NCI-H2081 (cell line): ENCODE results near the gene TNFRSF25.
"Not testable (repeated sequence)": the region's sequence is repeated elsewhere in the genome, so short reads cannot be mapped to it uniquely, and the experiment has no call there.

Experiments
- DNase-seq, 2 experiments: peaks; one replicate each; lab custom pipeline; 2025; lab: John Stamatoyannopoulos, UW

Gene TNFRSF25

DNA sequence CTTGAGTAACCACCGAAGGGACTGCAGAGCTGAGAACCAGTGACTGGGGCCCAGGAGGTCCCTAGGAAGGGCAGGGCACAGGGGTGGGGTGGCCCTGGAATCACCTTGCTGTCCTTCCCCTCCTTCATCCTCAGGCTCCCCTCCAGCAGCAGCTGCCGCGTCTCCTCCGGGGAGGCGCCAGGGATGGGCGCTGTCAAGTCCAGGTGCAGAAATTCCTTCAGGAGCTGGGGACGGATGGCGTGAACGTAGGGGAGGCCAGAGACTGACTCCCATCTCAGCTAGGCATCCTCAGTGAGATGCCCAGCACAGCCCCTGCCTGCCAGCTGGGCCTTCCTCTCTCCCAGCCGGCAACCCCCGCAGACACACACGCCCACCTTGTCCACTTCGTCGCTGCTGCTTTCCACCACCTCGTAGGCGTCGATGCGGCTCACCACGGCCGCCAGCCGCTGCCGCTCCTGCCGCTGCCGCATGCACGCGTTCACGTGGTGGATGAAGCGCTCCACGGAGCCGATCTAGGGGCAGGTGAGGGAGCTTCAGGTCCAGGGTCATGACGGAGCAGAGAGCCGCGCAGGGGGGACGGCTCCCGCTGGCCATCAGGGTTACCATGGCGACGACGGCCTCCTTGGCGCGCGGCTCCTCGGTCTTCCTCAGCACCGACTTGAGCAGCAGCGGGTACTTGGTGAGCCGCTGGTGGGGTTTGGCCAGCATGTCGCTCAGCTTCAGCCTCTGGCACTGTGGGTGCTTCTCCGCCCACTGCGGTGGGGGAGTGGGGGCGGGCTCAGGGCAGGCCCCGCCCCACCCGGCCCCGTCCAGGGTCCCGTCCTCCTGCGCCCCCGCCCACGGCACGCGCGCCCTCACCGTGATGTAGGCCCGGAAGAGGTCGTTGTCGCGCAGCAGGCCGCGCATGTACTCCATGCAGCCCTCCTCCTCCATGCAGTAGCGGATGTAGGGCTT lies 4.4 kb upstream of the TNFRSF25 start:
- DNase-seq = no peak

GRCh38 chr1:6468729-6469461 lies 2.9 kb upstream of the TNFRSF25 start:
- no peak for DNase-seq

DNA sequence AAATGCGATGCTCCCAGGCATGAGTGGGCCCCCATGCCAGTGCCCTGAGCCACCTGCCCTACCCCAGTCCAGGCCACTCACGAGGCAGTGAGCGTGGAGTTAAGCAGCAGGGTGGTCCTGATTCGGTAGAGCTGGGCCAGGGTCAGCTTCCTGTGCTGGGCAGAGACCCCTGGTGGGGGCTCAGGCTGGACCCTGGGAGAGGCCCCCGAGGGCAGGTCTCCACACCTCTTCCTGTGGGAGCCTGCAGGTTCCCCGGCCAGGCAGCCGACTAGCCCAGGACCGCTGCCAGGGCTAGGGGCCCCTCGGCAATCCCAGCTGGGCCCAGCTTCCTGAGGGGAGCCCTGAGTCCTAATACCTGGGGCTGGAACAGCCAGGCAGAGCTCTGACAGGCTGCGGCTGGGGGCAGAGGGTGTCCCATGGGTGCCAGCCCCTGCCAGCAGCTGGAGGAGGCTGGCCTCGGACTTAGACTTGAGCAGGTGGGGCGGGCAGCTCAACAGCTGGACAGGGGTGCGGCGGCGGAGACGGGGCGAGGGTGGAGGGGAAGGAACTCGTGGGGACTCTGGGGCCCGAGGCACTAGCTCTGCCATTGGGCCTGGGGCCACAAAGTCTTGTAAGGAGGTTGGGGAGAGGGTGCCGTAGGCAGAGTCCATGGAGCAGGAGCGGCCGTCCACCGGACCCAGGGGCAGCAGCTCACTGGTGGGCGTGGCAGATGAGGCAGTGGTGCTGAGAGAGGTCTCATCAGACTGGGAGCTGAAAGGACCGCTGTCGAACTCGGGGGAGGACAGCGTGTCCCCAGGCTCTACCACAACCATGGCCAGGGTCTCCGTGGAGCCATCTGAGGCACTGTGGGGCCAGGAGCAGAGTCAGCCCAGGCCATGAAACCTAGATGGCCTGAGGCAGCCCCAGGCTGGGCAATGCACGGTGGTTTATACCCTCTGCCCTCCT lies 2.0 kb upstream of the TNFRSF25 start:
- DNase-seq = no peak

DNA sequence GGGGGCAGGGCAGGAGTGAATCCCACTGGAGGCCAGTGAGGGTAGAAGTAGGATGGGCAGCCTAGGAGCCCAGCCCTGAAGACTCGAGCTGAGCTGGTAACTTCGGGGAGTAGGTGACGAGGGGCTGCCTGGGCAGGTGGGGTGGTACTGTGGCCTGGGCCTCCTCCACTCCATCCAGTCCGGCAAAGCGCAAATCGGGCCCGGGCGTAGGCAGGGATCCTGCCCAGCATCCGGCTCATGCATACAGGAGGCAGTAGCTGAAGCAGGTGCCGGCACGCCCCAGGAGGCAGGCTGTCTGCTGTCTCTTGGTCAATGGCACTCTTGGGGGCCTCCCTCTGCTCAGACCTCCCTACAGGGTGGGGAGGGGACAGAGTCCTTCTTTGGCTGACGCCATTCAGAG lies 1.3 kb upstream of the TNFRSF25 start:
- no peak for DNase-seq

GRCh38 chr1:6466751-6467150 lies 778 bp upstream of the TNFRSF25 start:
- DNase-seq = no peak

DNA sequence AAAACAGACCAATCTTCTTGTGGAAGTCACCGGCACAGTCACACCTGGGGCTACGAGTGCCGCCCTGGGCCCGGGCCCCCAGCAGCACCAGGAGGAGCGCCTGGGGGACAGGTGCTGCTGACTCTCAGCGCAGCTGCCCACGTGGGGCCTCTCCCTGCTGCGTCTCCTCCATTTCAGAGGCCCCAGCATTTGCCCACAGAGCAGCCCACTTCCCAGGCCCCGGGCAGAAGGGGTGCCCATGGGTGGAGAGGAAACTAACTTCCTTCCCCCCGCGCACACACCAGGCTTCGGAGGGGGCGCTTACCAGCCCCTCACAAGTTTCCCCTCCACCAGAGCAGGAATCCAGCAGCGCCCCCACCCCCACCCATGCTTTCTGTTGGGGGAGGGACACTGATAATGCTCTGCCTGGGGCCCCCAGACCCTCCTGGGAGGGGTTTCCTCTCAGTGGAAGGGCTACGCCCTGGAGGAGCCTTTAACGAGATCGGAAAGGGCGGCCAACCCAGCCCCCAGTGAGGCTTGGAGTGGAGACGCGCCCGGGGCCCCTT lies 440 bp downstream of the TNFRSF25 start:
- peak in 1 of 2 experiments; percentile 45 for DNase-seq

- no peak for DNase-seq
Measured at GRCh38 chr1:6464915-6465314, 1.1 kb downstream of the TNFRSF25 start.

DNA sequence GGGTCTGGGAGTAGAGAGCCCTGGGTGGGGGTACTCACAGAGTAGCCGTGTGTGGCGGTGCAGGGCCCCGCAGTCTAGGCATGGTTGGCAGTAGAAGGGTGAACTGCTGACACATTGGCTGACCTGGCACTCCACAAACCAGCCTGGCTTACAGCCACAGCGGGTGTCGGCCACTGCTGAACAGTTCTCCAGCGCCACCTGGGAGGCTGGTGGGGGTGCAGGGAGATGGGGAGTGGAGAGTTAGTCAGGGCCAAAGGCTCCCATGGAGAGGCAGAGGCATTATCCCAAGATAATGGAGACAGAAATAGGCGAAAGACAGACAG lies 1.5 kb downstream of the TNFRSF25 start:
- peak; percentile 14 to 43 for DNase-seq

GRCh38 chr1:6463120-6463412 lies 2.9 kb downstream of the TNFRSF25 start:
- DNase-seq = no peak

DNA sequence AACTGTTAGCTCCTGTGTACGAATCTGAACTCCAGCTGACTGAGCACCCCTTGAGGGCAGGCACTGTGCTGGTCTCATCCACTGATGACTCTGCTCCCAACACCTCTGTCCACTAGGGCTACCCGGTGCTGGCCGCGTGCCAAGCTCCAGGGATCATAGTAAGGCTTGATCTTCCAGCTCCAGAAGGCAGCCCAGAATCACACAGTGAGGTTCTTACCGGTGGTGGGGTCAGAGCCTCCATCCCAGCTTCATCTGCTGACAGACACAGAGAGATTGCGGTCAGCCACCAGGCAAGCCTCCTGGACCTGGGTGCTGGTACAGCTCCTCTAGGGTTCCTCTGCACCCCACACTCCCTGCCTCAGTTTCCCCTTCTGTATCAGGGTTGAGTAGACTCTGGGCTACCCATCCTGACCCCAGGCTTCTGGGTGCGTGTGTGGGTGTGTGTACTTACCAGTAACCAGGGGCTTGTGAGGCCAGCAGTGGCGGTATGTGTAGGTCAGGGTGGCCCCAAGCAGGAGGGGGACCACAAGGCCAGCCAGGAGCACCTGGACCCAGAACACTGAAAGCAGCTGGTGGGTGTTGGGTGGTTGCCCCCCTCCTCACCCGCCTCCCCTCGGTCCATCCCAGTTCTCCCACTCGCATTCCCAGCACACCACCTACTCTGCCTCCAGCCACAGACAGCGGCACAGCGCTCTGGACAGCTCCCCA lies 3.4 kb downstream of the TNFRSF25 start:
- DNase-seq = no peak

DNA sequence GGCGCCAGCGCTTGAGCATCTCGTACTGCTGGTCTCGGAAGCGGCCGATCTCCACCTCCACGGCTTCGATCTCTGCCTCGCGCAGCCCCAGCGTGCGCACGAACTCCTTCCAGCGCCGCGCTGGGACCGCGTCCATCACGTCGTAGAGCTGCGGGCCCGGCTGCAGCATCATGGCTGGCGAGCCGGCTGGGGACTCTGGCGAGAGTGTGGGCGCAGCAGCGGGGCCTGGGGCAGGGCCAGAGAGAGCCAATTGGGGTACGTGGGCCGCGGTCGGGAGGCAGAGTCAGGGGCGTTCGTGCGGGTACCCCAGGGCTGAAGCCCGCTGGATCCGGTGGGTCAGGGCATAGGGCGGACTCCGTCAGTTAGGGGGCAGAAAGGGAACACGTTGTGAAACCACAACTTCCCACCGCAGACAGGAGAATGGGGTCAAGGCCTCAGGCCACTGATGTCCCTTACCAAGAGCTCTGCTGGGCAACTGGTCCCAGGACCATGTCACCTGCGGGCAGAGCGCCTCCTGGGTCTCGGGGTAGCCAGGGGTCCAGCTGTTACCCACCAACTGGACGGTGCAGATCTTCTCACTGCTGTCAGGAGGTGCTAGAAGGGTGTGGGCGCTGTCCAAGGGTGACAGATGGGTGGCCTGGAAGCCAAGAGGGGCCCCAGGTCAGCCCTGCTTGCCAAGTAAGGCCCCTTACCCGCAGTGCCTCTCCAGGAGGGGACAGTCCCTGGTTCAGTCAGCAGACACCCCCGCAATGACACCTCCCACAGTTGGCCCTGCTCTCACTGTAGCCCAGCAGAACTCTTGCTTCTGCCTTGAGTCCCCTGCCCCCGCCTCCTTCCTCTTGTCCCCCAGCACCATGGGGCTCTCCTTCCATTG lies 4.2 kb downstream of the TNFRSF25 start:
- no peak for DNase-seq

DNA sequence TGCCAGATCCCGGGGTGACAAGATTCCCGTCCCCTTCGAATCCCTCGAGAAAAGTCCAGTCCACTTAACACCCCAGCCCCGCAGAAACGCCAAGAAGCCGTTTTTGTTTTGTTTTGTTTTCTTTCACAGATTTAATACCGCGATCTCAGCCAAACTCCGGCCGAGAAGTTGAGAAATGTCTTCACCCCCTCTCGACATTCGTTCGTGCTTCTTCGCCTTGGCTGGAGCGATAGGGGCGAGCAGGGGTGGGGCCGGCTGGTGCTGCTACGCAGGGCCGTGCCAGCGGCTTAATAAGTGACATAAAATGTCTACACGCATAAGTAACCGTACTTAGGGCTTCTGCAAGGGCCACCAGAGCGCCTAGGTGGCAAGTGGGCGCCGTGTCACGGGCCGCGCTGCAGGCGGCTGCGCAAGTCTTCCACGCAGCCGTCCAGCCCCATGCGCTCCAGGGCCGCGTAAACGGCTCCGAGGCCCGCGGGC lies 4.9 kb downstream of the TNFRSF25 start:
- DNase-seq = no peak

- no peak for DNase-seq
Measured at GRCh38 chr1:6460301-6461050, 5.5 kb downstream of the TNFRSF25 start.

DNA sequence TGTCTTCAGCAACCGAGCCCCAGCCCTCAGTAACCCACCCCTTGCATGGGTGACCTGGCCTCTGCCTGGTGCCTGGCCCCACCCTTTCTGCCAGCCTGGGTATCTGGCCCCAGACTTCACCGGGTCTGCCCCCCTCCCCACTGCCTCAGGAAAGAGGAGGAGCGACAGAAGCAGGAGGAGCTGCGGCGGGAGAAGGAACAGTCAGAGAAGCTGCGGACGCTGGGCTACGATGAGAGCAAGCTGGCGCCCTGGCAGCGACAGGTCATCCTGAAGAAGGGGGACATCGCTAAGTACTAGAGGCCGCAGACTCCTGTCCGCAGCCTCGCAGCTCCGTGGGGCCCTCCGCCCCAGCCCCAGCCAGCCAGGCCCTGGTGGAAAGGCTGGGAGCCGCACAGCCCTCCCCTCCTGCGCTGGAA lies 6.1 kb downstream of the TNFRSF25 start:
- no peak for DNase-seq

- no peak for DNase-seq
Measured at GRCh38 chr1:6456800-6457466, 9.0 kb downstream of the TNFRSF25 start.

- not testable (repeated sequence) for DNase-seq
Measured at GRCh38 chr1:6455752-6456520, 10.0 kb downstream of the TNFRSF25 start.

DNA sequence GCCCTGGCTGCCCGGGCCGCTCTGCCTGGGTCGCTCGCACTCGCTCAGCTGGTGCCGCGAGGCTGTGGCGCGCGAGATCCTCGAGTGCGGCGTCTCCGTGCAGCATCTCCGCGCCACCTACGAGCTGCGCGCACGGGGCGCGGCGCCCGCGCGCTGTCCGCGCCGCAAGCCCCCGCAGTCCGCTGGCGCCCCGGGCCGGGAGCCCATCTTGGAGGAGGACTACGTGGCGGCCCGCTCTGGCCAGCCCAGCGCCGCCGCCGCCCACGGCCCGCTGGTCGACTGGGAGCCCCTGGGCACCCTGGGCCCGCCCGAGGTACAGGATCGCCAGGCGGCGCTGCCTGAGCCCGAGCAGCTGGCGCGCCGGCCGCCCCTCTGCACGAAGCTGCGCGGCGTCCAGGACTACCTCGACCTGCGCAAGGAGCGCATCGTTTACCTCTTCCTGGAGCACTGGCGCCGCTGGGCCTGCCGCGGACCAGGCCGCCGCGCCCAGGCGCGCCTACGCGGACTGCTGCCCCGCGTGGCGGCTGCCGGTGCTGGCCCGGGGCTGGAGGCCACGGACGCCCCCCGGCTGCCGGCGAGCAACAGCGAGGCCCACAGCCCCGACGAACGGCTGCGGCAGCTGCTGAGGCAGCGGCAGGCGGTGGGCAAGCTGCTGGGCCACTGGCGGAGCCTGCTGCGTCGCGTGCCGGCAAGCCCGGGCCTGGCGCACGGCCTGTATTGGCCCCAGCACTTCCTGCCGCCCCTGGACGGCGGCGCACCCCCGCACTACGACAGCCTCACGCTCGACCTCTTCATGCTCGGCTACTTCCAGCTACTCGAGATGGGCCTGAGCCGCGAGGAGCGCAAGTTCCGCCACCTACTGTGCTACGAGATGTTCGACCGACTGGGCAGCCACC lies 10.9 kb downstream of the TNFRSF25 start:
- no peak for DNase-seq
